Epidermal melanocyte (primary cell): ENCODE data around the gene TTC21A.

Source experiments
- DNase-seq: peaks from one replicate; pipeline ENCODE4 v3.0.0; 2011; ENCODE audit warnings: low spot score; ENCODE audit not compliant: insufficient read length

The TTC21A gene

DNA sequence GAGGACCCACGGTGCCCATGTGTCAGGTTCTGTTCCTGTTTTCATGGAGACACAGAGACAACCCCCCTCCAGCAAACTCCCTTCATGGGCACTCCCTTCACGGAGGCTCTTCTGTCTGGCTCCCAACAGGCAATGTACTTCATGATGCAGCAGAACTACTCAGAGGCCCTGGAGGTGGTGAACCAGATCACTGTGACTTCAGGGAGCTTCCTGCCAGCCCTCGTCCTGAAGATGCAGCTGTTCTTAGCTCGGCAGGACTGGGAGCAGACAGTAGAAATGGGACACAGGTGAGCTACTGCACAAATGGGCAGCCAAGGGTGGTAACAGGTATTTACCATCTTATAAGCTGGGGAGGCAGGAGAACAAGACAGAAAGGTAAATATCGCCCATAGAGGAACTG is 7.0 kb downstream of the TTC21A start:
- no peak for DNase-seq

DNA sequence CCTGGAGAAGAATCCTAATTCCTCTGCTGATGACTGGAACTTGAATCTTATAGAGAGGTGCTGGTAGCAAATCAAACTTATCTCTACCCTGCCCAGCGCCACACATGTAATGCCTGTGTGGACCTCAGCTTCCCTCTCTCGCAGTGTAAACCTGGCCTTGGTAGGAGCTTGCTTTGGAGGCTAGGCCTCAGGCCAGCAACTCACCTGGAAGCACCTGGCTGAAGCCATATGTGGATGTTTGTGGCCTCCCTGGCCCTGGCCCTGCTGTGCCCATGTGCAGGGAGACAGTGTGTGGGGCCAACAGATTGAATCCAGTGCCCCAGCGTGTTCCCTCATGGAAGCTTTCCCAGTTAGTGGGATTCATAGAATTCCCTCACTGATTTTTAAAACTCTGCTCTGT is 8.4 kb downstream of the TTC21A start:
- DNase-seq: no peak

DNA sequence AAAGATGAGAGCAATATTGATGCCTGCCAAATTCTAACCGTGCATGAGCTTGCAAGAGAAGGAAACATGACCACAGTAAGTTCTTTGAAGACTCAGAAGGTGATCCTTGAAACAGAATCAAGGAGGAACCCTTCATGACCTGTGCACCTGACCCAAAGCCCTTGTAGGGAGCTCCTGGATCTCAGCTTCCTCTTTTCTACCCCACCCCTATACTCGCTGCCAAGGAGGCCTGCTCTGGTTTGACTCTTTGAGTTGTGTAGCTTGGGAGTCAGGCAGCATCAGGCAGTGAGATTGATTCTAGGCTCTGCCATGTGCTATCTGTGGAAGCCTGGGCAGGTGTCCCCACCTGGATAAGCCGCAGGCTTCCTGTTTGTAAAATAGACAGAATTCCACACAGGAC is 10.6 kb downstream of the TTC21A start:
- DNase-seq: no peak

DNA sequence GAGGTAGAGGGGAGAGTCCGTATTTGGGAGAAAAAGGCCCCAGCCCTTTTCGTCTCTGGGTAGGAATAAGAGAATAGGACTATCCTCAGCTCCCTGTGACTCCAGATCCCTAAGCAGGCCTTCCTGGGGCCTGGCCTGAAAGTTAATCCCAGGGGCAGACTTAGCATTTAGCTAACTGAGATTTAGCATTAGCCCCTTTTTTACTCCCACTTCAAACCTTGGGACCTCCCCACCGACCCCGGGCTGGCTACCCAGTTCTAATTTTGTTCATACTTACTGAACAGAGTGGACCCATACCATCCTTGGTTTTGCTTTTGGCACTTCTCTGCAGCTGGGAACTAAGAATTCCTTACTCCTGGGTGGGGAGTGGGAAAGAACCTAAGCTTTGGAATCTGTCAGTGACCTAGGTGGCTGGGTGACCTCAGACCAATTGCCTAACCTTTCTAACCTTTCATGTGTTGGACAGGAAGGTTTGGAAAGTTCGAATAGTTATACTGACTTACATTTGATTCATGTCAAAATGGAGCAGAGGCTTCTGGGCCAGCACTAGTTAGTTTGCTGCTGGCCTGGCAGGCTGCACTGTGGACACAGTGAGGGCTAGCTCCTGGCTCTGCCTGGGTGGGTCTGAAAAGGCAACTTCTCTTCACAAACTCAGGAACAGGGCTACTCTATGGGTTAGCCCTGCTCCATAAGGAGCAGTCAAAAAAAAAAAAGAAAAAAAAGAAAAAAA is 11.6 kb downstream of the TTC21A start:
- no peak for DNase-seq

DNA sequence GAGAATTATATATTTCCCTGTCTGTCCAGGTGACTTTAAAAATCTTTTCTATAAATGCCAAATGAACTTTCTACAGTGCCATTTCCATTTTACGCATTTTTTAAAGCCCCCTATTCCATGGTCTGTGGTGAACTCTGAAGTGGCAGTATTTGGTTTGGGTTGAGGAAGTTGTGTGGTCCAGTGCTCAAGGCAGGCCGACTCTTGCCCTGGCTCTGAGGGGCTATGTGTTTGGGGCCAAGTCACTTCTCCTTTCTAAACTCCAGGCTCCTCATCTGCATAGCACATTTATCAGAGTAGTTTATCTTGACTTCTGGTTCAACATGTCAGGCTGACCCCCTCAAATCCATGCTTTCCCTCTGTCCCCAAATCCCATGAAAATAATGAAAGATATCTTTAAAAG is 14.1 kb downstream of the TTC21A start:
- no peak for DNase-seq

DNA sequence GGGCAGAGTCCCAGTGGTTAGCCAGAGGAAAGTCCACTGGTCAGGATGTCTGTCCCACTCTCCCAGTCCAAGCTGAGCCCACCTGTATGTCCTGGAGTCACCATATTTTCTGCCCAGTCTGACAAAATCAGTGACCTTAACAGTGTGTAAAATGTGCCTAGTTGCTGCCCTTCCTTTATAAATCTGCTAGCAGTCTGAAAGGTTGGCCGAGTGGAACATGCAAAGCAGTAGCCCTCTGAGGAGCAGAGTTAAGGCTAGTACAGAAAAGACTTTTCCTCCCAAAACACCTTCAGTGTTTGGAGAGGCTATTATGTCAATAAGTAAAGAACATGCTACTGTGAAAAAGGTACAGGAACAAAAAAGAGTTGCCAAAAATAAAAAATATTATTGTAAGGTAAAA is 15.3 kb downstream of the TTC21A start:
- DNase-seq: no peak

DNA sequence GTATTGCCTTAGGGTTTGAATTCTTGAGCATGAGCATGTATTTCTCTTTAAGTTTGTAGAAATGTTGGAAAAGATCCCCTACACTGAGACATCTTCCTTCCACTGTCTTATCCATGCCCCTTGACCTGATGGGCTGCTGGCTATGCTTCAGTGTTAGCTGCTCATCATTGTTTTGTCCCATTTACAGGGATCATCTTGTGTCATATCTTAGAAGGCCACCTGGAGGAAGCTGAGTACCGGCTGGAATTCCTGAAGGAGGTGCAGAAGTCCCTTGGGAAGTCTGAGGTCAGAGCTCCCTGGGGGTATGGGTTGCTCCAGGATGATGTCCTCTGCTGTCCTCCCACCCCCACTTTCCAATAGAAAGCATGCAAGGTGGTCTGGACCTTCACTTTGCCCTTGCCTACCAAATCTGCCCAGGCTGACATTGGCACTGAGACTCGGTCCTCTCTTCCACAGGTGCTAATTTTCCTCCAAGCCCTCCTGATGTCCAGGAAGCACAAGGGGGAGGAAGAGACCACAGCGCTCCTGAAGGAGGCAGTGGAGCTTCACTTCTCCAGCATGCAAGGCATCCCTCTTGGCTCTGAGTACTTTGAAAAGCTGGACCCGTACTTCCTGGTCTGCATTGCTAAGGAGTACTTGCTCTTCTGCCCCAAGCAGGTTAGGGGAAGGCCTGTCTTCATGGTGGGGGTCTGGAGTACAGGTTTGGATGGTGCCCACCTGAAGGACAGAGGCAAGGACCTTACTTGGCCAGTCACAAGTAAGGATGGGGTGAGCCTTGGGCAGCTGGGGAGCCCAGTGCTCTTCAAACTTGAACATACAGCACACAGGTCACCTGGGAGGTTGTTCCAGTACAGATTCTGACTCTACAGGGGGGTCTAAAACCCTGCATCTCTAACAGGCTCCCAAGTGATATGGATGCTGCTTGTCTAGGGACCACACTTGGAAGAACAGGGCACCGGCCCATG is 17.7 kb downstream of the TTC21A start:
- DNase-seq: no peak

DNA sequence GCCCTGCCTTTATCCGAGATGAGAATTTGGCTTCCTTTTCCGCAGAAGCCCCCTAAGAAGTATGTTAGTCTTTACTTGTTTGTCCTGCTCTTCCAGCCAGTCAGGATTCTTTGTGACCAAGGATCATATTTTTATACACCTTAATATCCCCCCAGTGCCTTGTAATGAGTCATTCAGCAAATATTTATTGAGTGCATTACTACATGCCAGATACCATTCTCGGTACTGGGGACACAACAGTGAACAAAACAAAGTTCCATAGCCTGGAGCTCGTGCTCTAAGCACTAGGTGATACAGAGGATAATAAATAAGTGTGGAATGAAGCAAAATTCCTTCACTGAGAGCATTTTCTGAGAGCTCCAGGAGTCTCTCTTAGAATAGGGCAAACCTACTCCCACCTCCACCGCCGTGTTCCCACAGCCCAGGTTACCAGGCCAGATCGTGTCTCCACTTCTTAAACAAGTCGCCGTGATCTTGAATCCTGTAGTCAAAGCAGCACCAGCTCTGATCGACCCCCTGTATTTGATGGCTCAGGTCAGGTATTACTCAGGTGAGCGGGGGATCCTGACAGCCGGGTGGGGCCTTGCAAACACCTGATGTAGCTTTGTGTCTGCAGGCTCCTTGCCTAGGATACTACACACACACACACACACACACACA is 18.5 kb downstream of the TTC21A start:
- DNase-seq: no peak

DNA sequence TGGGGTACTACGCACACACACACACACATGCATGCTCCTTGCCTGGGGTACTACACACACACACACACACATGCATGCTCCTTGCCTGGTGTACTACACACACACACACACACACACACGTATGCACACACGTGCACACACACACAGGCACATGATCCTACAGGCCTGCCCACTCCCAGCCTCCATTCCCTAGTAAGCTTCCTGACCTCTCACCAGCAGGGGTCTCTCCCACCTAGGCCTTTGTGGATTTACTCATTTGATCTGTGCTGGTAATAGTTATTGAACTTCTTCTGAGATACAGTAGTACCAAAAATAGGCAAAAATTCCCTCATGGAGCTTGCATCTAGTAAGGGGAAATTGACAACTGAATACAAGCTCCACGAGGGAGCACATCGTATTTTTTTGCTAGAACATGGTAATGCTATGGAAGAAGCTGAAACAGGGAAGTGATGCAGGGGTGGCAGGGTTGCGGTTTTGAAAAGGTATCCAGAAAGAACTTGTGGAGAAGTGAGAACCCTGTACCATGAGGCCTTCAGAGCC is 19.1 kb downstream of the TTC21A start:
- no peak for DNase-seq

DNA sequence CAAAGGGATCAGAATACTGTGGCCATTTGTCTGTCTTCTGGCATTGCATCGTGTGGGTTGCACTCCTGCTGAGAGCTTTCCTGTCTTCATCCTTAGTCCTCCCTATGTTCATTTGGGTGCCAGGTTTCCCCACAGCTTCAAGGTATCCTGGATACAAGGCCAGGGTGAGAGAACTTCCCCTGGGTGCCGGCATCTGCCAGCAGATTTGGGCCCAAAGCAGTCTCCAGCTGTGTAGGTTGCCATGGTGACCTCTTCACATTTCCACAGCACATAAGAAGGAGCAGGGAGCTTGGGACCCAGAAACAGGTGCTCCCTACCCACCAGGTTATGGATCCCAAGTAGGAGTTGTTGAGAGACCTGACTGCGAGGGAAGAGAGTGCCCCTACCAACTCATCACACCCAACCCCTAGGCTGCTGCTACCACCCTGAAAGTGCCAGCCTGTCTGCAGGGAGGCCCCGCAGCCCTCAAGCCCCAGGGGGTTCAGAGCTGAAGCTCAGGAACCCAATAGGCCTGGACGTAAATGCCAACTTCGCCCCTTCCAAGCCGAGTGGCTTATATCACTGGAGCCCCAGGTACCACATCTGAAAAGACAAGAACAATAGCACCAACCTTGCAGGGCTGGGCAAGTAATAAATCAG is 19.9 kb downstream of the TTC21A start:
- DNase-seq: no peak

DNA sequence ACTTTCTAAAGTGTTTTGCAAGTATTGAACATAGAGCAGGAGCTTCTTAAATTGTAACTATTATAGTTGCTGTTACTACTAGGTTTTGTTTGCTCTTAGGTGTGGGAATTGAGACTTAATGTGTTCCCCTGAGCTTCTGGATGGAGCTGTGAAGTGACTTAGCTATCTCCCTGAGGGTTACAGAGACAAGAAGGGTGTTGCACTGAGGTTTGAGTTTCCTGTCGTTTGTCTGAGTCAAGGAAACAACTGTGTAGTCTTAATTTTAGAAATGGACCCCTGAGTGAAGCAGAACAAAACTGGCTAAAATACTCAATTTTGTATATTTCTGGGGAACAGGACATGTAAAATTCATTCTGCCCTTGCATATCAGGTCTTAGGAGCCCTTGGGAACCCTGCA is 20.4 kb downstream of the TTC21A start:
- DNase-seq: no peak

DNA sequence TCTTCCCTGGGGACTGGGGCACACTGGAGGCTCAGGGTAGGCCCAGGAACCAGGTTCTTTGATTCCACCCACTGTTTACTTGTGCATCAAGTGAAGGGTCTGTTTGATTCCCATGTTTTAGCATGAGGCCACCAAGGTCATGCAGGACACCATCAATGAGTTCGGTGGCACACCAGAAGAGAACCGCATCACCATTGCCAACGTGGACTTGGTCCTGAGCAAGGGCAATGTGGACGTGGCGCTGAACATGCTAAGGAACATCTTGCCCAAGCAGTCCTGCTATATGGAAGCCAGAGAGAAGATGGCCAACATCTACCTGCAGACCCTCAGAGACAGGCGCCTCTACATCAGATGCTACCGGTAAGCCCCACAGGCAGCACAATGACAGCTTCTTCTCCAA is 21.5 kb downstream of the TTC21A start:
- no peak for DNase-seq

DNA sequence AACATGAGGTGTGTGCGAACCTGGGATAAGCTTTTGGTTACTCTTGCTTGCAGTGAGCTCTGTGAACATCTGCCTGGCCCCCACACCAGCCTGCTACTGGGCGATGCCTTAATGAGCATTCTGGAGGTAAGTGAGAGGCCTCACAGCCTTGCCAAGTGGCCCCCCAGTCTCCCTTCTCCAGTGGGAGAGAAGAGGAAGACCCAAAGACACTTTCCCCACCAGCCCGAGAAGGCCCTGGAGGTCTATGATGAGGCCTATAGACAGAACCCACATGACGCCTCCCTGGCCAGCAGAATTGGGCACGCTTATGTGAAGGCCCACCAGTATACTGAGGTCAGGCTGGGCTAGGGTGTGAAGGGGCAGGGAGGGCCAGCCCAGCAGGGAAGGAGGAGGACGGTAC is 22.5 kb downstream of the TTC21A start:
- DNase-seq: no peak

DNA sequence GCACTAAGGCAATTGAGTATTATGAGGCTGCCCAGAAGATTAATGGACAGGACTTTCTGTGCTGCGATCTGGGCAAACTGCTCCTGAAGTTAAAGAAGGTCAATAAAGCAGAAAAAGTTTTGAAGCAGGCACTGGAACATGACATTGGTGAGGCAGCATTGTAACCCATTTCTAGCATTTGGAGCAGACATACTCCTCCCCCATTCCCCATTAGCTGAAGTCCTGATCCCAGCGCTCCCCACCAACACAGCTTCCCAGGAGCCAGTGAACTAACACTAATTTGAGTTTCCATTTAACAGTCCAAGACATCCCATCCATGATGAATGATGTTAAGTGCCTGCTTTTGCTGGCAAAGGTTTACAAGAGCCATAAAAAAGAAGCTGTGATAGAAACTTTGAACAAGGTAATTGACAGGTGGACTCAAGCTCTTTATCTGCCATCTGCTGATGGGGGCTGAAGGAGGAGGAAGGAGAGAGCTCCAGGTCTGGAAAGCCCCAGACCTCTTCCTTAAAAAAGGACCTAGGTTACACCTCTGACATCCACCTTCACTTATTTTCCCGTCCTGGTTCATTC is 23.3 kb downstream of the TTC21A start:
- DNase-seq: no peak

DNA sequence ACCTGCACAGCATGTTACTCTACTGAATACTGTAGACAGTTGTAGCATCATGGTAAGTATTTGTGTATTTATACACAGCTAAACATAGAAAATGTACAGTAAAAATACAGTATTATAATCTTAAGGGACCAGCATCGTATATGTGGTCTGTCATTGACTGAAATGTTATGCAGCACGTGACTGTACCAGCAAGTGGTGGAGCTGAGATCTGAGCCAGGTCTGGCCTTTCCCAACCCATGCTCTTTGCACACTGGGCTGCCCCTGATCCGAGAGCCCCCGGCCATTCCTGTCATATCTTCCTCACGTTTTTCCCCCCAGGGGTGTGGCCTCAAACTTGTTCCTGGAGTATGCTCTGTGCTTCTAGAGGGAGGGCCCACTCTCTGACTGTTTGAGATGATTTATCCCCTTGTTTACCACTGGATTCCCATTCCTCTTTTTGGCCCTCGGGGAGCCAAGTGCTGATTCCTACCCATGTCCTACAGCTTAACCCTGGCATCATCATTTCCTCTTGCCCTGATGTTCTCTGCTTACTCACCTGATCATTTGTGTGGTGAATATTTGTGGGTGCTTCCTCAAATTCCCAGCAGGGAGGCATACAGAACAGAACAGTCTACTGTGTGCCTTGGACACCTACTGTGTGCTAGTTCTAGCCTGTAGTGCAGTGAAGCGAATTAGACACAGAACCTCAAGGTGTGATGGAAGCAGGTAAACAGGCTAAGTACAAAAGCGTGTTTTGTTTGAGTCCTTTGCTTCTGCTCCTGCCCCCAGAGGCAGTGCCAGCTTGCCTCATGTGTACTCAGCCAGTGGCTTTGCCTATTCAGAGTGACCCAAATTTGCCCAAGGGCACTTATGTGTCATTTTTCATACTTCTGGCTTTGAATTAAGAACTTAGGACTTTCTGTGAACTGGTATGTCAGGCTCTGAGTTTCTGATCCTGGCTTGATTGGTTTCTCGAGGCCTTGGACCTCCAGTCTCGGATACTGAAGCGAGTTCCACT is 24.9 kb downstream of the TTC21A start:
- no peak for DNase-seq

DNA sequence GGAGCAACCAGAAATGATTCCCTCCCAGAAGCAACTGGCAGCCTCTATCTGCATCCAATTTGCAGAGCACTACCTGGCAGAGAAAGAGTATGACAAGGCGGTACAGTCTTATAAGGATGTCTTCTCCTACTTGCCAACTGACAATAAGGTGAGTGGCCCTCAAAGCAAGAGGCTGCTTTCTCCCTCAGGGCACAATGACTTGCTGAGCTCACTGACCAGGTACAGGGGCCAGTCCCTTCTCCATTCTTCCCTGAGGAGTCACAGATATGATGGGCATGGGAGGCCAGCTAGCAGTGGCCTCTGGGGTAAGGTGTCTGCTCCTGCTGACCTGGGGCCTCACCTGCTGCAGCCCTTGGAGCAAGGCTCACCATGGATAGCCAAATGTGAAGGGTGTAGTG is 25.6 kb downstream of the TTC21A start:
- no peak for DNase-seq

DNA sequence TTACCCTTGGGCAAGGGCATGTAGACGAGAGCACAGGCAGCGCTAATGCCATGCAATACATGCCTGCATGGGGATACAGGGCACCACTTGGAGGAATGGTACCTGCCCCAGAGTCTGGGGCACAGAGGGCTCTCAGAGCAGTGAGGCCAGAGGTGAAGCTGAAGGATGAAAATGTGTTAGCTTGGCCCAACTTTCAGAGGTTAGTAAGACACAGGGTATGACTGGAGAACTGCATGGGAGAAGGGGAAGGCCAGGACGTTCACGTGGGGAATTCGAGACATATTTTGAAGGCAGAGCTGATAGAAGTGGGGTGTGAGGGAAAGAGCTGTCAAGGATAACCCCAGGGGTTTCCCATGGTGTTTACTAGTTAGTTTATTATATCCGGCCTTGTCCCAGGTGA is 26.3 kb downstream of the TTC21A start:
- no peak for DNase-seq

DNA sequence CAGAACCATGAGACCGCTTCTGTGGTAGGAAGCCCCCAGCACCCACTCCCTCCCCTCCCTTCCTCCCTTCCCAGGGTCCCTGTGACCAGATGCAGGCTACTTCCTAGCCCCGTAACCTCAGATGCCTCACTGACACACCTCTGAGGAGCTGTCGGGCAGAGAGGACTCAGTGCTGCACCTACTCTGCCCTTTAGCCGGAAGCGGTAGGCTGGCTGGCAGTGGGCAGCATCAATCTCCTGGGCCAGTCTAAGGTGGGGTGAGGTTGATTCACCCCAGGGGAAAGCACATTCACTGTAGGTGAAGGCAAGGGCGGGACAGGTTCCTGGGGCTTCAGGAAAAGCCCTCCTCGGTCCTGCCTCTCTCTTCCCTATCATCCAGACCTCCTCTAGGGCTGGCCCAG is 26.8 kb downstream of the TTC21A start:
- DNase-seq: no peak

DNA sequence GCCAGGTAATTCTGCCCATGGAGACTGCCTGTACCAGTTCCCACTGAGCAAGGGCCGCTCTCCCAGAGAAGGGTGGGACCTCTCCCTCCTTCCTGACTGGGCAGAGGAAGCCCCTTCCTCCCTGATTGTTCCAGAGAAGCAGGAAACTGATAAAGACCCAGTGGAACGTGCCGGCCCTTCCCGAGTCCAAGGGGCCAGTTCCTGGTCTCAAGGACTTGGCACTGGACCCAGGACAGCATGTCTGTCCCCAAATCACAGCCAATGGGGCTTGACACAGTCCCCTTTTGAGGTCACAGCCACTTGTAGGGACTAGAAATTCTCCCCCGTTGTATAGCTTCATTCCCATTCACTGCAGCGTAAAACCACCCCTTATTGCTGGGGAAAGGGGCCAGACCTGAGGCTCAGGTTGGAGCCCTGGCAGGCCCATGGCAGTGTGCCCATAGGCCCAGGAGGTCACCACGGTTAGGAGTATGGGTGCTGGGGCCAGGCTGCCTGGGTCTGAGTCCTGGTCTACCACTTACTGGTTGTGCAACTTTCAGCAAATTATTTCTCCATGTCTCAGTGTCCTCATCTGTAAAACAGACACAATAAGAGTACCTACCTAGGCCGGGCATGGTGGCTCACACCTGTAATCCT is 27.8 kb downstream of the TTC21A start:
- DNase-seq: no peak
